ENCODE data around the gene SLCO2A1.

SLCO2A1 gene

DNA sequence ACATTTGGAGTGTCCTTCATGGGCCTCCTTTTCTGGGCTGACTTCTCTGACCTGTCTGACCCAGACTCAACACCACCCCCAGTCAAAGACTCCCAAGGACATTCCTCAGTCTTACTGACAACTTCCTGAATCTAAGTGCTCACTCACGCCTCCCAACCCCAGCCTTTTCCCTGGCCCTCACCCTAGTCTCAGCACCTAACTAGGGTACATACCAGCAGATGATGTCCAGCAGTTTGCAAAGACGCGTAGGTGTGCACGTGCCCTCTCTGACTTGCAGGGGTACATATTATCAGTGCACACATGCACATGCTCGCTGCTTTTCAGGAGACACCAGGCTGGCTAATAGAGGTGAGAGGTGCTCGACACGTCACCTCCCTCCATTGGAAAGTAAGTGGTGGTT lies 38.7 kb upstream of the SLCO2A1 start:
- no peaks in the 10 kb centered on the region for H3K27me3 ChIP-seq (ENCODE audit: insufficient read depth, low read length)
- H3K4me3 ChIP-seq (ENCODE audit: low read length) = no peak overlapping the region
- H2AFZ ChIP-seq (ENCODE audit: low read depth, low read length) = no peak overlapping the region
- no peaks in the 10 kb centered on the region for H3K36me3 ChIP-seq (ENCODE audit: insufficient read depth, low read length)
- no peaks in the 10 kb centered on the region for H3K9me3 ChIP-seq (ENCODE audit: low read length)
- peaks cover 9% of the 10 kb centered on the region for H3K4me1 ChIP-seq (ENCODE audit: insufficient read depth, low read length)

DNA sequence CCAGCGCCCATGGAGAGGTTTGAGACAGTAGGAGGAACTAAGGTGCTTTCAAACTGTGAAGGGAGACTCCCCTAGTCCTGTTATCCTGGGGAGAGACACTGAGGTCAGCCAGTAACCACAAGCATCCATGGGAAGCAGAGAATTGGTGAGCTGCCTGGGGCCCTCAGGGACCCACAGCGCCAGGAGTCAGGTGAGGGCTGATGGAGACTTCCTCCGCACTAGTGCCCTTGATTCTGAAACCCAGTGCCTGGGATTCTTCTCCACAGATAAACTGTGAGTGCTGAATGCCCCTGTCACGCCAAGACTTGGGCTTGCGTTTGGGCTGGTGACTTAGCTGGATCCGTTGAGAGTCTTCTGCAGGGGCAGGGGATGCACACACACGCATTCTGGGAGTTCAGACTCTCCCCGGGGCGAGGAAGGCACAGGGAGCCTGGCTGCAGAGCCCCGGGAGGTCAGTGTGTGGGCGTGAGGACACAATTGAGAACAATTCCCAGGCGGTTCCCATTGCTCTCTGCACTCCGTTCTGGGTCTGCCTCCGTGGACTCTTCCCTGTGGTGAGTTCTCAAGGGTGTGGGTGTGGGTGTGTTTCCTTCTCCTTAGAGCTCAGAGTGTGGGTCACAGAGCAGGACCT lies 37.9 kb upstream of the SLCO2A1 start:
- Histone ChIP-seq H3K36me3 (ENCODE audit: insufficient read depth, low read length) (no peaks in the 10 kb centered on the region), H2AFZ (ENCODE audit: low read depth, low read length) (no peak overlapping the region), H3K4me3 (ENCODE audit: low read length) (no peak overlapping the region), H3K27me3 (ENCODE audit: insufficient read depth, low read length) (no peaks in the 10 kb centered on the region), H3K4me1 (ENCODE audit: insufficient read depth, low read length) (peaks cover 9% of the 10 kb centered on the region), H3K9me3 (ENCODE audit: low read length) (no peaks in the 10 kb centered on the region)

DNA sequence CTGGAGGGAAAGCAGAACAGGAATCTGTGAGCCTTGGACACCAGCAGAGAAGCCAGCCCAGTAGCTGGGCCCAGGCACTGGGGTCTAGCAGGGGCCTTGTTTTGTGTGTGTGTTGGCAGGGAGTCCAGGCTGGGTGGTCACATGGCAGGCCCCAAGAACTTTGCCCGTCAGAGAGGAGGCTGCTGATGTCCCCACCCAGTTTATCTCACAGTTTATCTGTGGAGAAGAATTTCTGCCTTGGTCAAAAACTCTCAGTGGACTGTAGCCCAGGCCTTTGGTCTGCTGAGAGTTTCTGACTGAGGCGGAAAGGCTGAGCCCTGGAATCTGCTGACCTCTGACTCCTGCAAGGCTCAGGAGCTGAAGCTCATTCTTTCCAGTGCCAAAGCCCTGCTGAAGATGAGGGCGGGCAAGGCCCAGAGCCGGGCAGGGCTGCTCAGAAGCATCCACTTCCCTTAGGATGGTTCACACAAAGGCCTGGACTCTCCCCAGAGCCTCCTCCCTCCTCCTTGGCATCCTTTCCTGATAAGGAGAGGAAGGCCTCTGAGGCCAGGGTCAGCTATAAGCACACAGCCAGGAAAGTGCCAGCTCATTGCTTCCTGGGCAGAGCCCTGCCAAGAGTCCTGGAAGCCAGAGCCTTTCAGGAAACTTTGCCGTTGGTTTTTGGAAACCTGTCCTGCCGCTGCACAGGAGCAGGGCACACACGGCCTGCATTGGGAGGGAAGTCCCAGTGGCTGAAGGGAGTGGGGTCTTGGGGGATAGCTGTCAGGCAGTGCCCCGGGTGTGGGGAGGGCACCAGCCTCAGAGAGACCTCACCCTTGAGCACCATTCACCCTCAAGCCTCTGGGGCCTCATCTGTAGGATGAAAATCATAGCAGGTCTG lies 37.2 kb upstream of the SLCO2A1 start:
- Histone ChIP-seq H2AFZ (ENCODE audit: low read depth, low read length) (no peak overlapping the region), H3K36me3 (ENCODE audit: insufficient read depth, low read length) (no peaks in the 10 kb centered on the region), H3K4me1 (ENCODE audit: insufficient read depth, low read length) (peaks cover 9% of the 10 kb centered on the region)

DNA sequence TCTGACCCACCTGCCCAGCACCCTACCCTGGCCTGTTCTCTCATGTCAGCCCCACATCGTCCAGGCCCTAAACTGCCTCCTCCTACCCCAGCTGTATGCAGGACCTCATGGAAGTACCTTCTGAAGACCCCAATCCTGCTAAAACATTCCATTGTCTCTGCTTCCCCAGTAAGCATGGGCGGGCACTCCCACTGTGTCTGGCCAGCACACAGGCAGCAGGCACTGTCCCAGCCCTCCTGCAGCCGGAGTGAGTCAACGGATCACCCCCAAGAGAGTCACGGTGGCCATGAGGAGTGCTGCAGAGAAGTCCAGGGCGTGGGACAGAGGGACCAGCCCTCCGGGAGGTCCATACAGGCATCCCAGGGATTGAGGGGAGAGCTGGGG lies 36.4 kb upstream of the SLCO2A1 start:
- H3K9me3 ChIP-seq (ENCODE audit: low read length) = no peaks in the 10 kb centered on the region
- H2AFZ ChIP-seq (ENCODE audit: low read depth, low read length) = no peak overlapping the region
- no peaks in the 10 kb centered on the region for H3K36me3 ChIP-seq (ENCODE audit: insufficient read depth, low read length)
- no peaks in the 10 kb centered on the region for H3K27me3 ChIP-seq (ENCODE audit: insufficient read depth, low read length)
- peaks cover 9% of the 10 kb centered on the region for H3K4me1 ChIP-seq (ENCODE audit: insufficient read depth, low read length)
- no peak overlapping the region for H3K4me3 ChIP-seq (ENCODE audit: low read length)

More for the DNA sequence above, 37.2 kb upstream of the SLCO2A1 start:
- Histone ChIP-seq H3K4me3 (ENCODE audit: low read length) (no peak overlapping the region), H3K27me3 (ENCODE audit: insufficient read depth, low read length) (no peaks in the 10 kb centered on the region), H3K9me3 (ENCODE audit: low read length) (no peaks in the 10 kb centered on the region)

DNA sequence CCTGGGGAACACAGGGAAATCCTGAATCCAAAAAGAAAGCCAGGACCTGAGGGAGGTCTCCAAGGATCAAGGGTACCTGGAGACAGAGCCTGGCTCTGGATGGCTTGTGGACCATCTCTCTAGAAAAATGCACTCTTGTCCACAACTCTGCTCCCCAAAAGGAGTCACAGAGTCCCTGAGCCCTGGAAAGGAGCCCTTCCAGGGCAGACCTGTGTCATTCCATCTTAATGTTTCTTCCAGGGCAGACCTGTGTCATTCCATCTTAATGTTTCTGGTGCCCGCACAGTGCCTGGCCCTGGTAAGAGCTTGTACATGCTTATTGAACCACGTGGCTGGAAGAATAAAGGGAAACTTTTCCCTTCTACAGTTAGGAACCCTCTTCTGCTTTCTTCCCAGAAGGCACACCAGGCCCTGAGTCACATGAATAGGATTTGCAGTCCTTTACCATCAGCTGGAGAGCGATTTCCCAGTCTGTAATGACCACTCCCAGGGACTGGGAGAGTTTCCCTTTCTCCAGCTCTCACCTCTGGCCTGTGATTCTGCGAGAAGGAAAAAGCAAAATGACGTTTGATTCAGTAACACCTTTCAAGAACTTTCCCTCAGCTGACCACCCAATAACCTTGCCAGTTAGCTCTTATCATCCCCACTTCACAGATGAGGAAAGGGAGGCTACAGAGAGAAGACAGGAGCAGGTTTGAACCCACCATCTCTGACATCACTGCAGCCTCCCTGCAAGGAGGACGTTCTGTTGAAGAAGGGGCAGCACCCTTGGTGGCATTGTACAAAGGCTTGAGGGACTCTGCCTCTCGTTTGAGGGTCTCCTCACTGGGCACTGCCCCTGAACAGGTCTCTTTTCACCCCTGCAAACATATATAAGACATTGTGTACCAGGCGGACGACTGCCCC lies 35.8 kb upstream of the SLCO2A1 start:
- Histone ChIP-seq H2AFZ (ENCODE audit: low read depth, low read length) (no peak overlapping the region), H3K4me3 (ENCODE audit: low read length) (no peak overlapping the region), H3K4me1 (ENCODE audit: insufficient read depth, low read length) (peaks cover 10% of the 10 kb centered on the region), H3K36me3 (ENCODE audit: insufficient read depth, low read length) (no peaks in the 10 kb centered on the region), H3K27me3 (ENCODE audit: insufficient read depth, low read length) (no peaks in the 10 kb centered on the region), H3K9me3 (ENCODE audit: low read length) (no peaks in the 10 kb centered on the region)

DNA sequence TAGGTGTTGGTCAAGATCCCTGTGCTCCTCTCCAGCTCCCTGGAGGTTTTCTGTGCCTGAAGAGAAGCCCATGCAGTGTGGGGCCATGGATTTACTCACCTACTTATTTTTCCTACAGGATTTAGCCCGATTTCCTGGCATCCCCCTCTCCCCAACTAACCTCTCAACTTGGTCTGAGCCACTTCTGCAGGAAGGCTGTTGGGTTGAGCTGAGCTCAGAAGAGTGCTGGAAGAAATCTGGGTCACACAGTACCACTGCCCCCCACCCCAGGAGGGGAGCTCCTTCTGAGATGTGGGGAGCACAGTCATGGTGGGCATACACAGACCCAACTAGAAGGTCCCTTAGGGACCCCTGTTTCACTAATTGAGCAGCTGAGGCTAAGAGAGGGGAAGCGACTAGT lies 34.4 kb upstream of the SLCO2A1 start:
- no peak overlapping the region for H2AFZ ChIP-seq (ENCODE audit: low read depth, low read length)
- no peaks in the 10 kb centered on the region for H3K9me3 ChIP-seq (ENCODE audit: low read length)
- peaks cover 18% of the 10 kb centered on the region for H3K4me1 ChIP-seq (ENCODE audit: insufficient read depth, low read length)
- no peak overlapping the region for H3K4me3 ChIP-seq (ENCODE audit: low read length)
- H3K27me3 ChIP-seq (ENCODE audit: insufficient read depth, low read length) = no peaks in the 10 kb centered on the region
- H3K36me3 ChIP-seq (ENCODE audit: insufficient read depth, low read length) = no peaks in the 10 kb centered on the region

DNA sequence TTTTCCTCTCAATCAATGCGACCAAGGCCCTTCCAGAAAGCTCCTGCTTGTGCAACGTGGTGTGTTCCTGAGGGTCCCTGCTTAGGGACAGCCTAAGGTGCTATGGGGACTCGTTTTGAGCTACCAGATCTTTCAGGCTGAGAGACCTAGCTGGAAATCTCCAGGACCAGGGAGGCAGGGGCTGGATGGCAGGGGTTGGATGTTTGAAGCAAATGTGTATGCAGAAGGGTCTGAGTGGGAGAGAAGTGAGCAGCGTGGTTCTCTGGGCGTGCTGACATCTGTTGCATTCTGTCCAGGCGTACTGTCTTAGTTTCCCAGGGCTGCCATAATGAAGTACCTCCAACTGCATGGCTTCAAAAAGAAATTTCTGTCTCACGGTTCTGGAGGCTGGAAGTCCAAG lies 31.7 kb upstream of the SLCO2A1 start:
- no peaks in the 10 kb centered on the region for H3K9me3 ChIP-seq (ENCODE audit: low read length)

DNA sequence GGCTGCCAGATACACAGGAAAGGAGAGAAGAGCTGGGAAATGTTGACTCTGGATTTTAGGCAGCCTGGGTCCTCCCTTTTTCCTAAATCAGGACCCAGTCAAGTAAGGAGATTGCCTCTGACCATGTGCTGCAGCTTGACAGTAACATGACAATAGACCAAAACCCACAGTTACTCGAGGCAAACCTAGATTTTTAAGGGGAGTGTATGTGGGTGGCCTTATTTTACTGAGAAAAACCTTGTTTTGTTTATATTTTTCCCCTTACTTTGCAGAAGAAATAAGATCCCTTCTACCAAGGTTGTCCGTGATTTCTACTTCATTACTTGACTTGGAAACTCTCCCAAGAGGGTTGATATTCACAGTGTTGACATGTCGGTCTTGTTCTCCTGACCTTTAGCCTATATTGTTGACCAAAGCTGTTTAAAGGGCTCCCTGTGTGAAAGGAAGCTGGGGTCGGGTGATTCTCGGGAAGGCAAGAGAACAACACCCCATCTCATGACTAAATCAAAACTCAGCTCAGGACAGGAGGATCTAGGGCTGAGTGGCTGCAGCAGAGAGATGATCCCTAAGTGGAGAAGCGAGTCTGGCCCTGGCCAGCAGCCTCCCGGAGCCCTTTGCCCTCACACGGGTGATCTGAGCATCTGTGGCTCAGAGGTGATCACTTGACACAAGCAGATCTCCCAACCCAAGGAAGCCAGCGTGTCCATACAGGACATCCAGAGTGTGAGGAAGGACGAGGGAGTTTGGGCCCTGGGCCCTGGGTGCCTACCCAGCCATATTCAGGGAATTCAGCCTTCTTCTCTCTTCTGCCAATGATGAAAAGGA lies 31.0 kb upstream of the SLCO2A1 start:
- Histone ChIP-seq H3K9me3 (ENCODE audit: low read length) (no peaks in the 10 kb centered on the region), H3K4me3 (ENCODE audit: low read length) (no peak overlapping the region), H3K36me3 (ENCODE audit: insufficient read depth, low read length) (no peaks in the 10 kb centered on the region), H3K4me1 (ENCODE audit: insufficient read depth, low read length) (peaks cover 22% of the 10 kb centered on the region), H2AFZ (ENCODE audit: low read depth, low read length) (no peak overlapping the region), H3K27me3 (ENCODE audit: insufficient read depth, low read length) (peaks cover 11% of the 10 kb centered on the region)

More for the DNA sequence above, 31.7 kb upstream of the SLCO2A1 start:
- Histone ChIP-seq H3K36me3 (ENCODE audit: insufficient read depth, low read length) (no peaks in the 10 kb centered on the region), H3K4me3 (ENCODE audit: low read length) (no peak overlapping the region), H3K27me3 (ENCODE audit: insufficient read depth, low read length) (peaks cover 11% of the 10 kb centered on the region), H2AFZ (ENCODE audit: low read depth, low read length) (no peak overlapping the region), H3K4me1 (ENCODE audit: insufficient read depth, low read length) (peaks cover 21% of the 10 kb centered on the region)

DNA sequence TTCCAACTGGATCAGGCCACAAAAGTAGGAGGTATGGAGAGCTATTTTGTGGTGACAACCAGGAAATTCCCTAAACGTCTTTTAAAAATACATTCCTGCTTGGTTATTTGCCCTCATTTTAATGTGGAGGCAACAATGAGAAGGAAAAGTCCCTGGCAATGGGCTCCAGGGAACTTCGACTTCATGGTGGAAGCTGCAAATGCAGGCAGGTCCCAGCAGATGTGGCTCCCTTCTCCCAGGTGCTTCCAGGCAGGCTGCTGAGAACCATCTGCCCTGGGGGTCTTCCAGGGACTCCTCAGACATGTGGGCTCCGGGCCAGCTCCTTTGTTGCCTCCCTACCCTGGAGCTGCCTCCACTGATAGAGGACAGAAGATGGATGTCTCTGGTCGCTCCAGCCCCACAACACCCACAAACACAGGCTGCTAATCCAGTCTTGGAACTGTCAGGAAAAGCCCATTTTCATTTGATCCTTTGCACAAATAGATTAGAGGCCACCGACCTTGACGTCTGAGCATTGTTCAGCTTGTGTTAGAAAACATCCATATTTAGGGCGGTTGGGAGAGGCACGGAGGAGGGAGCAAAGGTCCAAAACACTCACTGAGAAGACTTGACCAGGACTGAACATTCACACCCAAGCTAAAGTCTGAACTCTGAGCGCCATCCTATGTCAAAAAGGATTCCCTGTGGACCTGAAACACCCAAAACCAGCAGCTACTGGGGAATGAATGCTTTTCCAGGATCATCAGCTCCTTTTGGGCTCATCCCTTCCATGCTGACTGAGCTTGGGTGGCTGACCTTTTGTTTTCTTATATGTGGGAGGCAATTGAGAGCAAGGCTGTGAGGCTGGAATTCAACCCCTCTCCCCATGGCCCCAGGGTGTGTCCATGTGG lies 30.2 kb upstream of the SLCO2A1 start:
- H3K9me3 ChIP-seq (ENCODE audit: low read length) = no peaks in the 10 kb centered on the region
- H3K36me3 ChIP-seq (ENCODE audit: insufficient read depth, low read length) = no peaks in the 10 kb centered on the region
- no peak overlapping the region for H3K4me3 ChIP-seq (ENCODE audit: low read length)
- peaks cover 11% of the 10 kb centered on the region for H3K27me3 ChIP-seq (ENCODE audit: insufficient read depth, low read length)
- H2AFZ ChIP-seq (ENCODE audit: low read depth, low read length) = no peak overlapping the region
- H3K4me1 ChIP-seq (ENCODE audit: insufficient read depth, low read length) = peaks cover 22% of the 10 kb centered on the region

DNA sequence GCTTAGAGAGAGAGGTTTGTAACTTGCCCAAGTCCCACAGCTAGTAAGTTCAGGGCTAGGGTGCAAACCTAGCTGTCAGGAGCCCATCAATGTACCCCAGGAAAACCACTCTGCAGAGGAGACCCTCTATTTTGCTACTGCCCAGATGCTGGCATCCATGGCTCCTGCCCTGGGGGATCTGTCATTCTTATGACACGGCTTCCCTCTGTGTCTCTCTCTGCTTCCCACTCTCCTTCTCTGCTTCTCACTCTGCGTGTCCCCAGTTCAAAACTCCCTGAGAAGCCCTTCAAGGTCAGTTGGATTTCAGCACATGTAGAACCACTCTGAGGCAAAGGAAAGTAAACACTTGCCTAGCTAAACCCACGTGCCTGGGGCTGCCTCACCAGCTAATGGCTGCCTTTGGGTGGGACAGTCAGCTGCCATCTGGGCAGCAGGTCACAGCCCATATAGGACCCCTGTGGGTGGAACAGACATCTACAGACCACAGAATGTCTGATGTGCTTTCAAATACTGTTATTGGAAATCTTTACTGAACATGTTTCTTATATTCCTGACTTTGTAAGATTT lies 29.4 kb upstream of the SLCO2A1 start:
- Histone ChIP-seq H3K36me3 (ENCODE audit: insufficient read depth, low read length) (no peaks in the 10 kb centered on the region), H2AFZ (ENCODE audit: low read depth, low read length) (no peak overlapping the region)

DNA sequence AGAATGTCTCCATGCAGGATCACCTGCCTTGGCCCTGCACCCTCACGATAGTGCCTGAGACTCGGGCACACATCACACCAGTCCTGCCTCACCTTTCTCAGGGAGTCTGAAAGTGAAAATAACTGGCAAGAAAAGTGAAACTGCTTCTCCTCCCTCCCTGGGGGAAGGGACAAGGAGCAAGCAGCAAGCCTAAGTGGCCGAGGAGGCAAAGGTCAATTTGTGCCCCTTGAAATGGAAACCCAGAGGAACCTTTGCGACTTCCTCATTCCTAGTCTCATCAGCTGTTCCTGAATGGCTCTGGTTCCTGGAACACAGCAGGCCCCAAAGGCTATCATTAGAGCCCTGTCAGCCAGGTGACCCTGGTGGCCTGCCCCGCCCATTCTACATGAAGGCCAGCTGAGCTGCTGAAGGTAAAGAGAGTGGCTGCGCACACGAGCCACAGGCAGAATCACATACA lies 28.0 kb upstream of the SLCO2A1 start:
- peaks cover 22% of the 10 kb centered on the region for H3K4me1 ChIP-seq (ENCODE audit: insufficient read depth, low read length)
- H3K9me3 ChIP-seq (ENCODE audit: low read length) = no peaks in the 10 kb centered on the region
- no peaks in the 10 kb centered on the region for H3K36me3 ChIP-seq (ENCODE audit: insufficient read depth, low read length)
- H3K27me3 ChIP-seq (ENCODE audit: insufficient read depth, low read length) = peaks cover 11% of the 10 kb centered on the region
- H3K4me3 ChIP-seq (ENCODE audit: low read length) = no peak overlapping the region
- H2AFZ ChIP-seq (ENCODE audit: low read depth, low read length) = no peak overlapping the region

More for the DNA sequence above, 29.4 kb upstream of the SLCO2A1 start:
- peaks cover 11% of the 10 kb centered on the region for H3K27me3 ChIP-seq (ENCODE audit: insufficient read depth, low read length)
- H3K9me3 ChIP-seq (ENCODE audit: low read length) = no peaks in the 10 kb centered on the region
- no peak overlapping the region for H3K4me3 ChIP-seq (ENCODE audit: low read length)
- H3K4me1 ChIP-seq (ENCODE audit: insufficient read depth, low read length) = peaks cover 22% of the 10 kb centered on the region
